H1 (cell line): ENCODE results near the gene MSH4. TPM values are rescaled to one million over a fixed set of nuclear protein-coding genes. Genes with fewer than 3 reads are reported as not detected.

Experiments used
- CTCF ChIA-PET: fragments of 300-600 bp; sonication (Branson Sonifier 250); formaldehyde crosslinking; loops from one replicate; lab custom pipeline; 2021; ENCODE audit not compliant: partially characterized antibody; lab: Charles Lee
- POLR2A ChIA-PET: fragments of 300-600 bp; sonication (Branson Sonifier 250); formaldehyde crosslinking; loops from one replicate; lab custom pipeline; 2021; ENCODE audit warnings: inconsistent platforms; ENCODE audit not compliant: partially characterized antibody; lab: Charles Lee
- DNase-seq, 2 experiments: peaks; one replicate each; pipeline versions ENCODE4 v3.0.0 to v3.0.0-alpha.2; 2010 to 2022; ENCODE audit warnings: low spot score in 2 of 2, low read depth in 1 of 2, mixed read lengths in 1 of 2
- FAIRE-seq: peaks from 2 replicates; lab custom pipeline; 2011; peaks lifted over from hg19 to GRCh38; lab: Jason Lieb, UNC
- H2AFZ ChIP-seq: 2 replicates; pipeline ENCODE4 v1.8.1; 2012; ENCODE audit warnings: low read length, inconsistent platforms
- H2AK5ac ChIP-seq: 2 replicates; pipeline ENCODE4 v1.6.1; 2013; ENCODE audit warnings: low read depth, low read length
- H2BK120ac ChIP-seq: replicated peaks from 2 replicates; pipeline ENCODE3; 2013; ENCODE audit warnings: low read depth, low read length, inconsistent platforms
- H2BK12ac ChIP-seq: 2 replicates; pipeline ENCODE4 v1.6.1; 2013; ENCODE audit warnings: low read depth, low read length
- H2BK15ac ChIP-seq: 2 replicates; pipeline ENCODE4 v1.6.1; 2013; ENCODE audit warnings: low read length
- H2BK20ac ChIP-seq: 2 replicates; pipeline ENCODE4 v1.6.1; 2013; ENCODE audit warnings: low read length
- H2BK5ac ChIP-seq: 2 replicates; pipeline ENCODE4 v1.6.1; 2013; ENCODE audit warnings: low read depth, low read length
- H3K14ac ChIP-seq: 2 replicates; pipeline ENCODE4 v1.6.1; 2013; ENCODE audit warnings: inconsistent platforms; ENCODE audit not compliant: insufficient read length
- H3K18ac ChIP-seq: 2 replicates; pipeline ENCODE4 v1.6.1; 2013; ENCODE audit warnings: low read length; ENCODE audit errors: extremely low read depth
- H3K23ac ChIP-seq: 2 replicates; pipeline ENCODE4 v1.6.1; 2013; ENCODE audit warnings: inconsistent platforms; ENCODE audit not compliant: insufficient read length
- H3K23me2 ChIP-seq: 2 replicates; pipeline ENCODE4 v1.6.1; 2013; ENCODE audit warnings: low read depth, low read length
- H3K27ac ChIP-seq: 2 replicates; pipeline ENCODE4 v1.6.1; 2011; ENCODE audit warnings: low read depth, low read length, inconsistent platforms
- H3K27me3 ChIP-seq, 4 experiments: replicated peaks in 1 of 4; 1 replicate in 1 of 4; 2 replicates in 3 of 4; pipeline versions ENCODE4 v1.6.1 to v1.8.1; 2011 to 2013; ENCODE audit warnings: low read length in 3 of 4, mild to moderate bottlenecking in 3 of 4, inconsistent platforms in 2 of 4, mixed read lengths in 2 of 4, moderate library complexity in 1 of 4; ENCODE audit not compliant: control insufficient read depth in 3 of 4, insufficient read depth in 3 of 4; ENCODE audit errors: extremely low read depth in 1 of 4
- H3K36me3 ChIP-seq, 4 experiments: 2 replicates each; pipeline versions ENCODE4 v1.6.1 to v1.8.1; 2011 to 2013; ENCODE audit warnings: mild to moderate bottlenecking in 4 of 4, low read length in 3 of 4, moderate library complexity in 2 of 4, control low read depth in 1 of 4, inconsistent platforms in 1 of 4; ENCODE audit not compliant: insufficient read depth in 4 of 4, control insufficient read depth in 2 of 4
- H3K4ac ChIP-seq: replicated peaks from 2 replicates; pipeline ENCODE3; 2013; ENCODE audit warnings: low read length, low read depth, mixed read lengths, inconsistent platforms; ENCODE audit not compliant: insufficient read length
- H3K4me1 ChIP-seq, 4 experiments: replicated peaks in 1 of 4; 1 replicate in 1 of 4; 2 replicates in 3 of 4; pipeline versions ENCODE4 v1.6.1 to v1.8.1; 2011 to 2013; ENCODE audit warnings: low read length in 3 of 4, inconsistent platforms in 2 of 4, mixed read lengths in 1 of 4; ENCODE audit not compliant: insufficient read depth in 4 of 4, control insufficient read depth in 3 of 4
- H3K4me2 ChIP-seq, 2 experiments: 2 replicates each; pipeline versions ENCODE4 v1.6.1 to v1.8.1; 2011 to 2013; ENCODE audit warnings: low read depth in 2 of 2, low read length in 2 of 2, control low read depth in 1 of 2, inconsistent platforms in 1 of 2, mild to moderate bottlenecking in 1 of 2; ENCODE audit not compliant: insufficient read depth in 1 of 2
- H3K4me3 ChIP-seq, 4 experiments: fragments of 200-600, 300-600 bp in 1 of 4; sonication (generic), shearing (Covaris generic), sonication (Bioruptor Twin) in 1 of 4; 2 replicates each; pipeline versions ENCODE4 v1.5.1 to v1.8.1; 2011 to 2016; ENCODE audit warnings: low read length in 4 of 4, low read depth in 3 of 4, control low read depth in 2 of 4, inconsistent platforms in 2 of 4, mild to moderate bottlenecking in 2 of 4, mixed read lengths in 1 of 4, moderate library complexity in 1 of 4; ENCODE audit not compliant: insufficient read depth in 2 of 4; ENCODE audit errors: extremely low read depth in 1 of 4
- H3K56ac ChIP-seq: replicated peaks from 2 replicates; pipeline ENCODE3; 2013; ENCODE audit warnings: low read depth, mild to moderate bottlenecking, mixed read lengths, low read length, inconsistent platforms; ENCODE audit not compliant: insufficient read length
- H3K79me1 ChIP-seq: 2 replicates; pipeline ENCODE4 v1.6.1; 2013; ENCODE audit warnings: low read depth, low read length, control low read depth
- H3K79me2 ChIP-seq, 2 experiments: 2 replicates each; pipeline versions ENCODE4 v1.6.1 to v1.8.1; 2012 to 2013; ENCODE audit warnings: low read length in 2 of 2, mild to moderate bottlenecking in 2 of 2, inconsistent platforms in 1 of 2; ENCODE audit not compliant: insufficient read depth in 2 of 2, control insufficient read depth in 1 of 2
- H3K9ac ChIP-seq, 4 experiments: replicated peaks in 1 of 4; 1 replicate in 1 of 4; 2 replicates in 3 of 4; pipeline versions ENCODE4 v1.6.1 to v1.8.1; 2011 to 2013; ENCODE audit warnings: low read depth in 3 of 4, low read length in 3 of 4, control low read depth in 2 of 4, mild to moderate bottlenecking in 2 of 4, moderate library complexity in 2 of 4, inconsistent platforms in 1 of 4; ENCODE audit errors: extremely low read depth in 1 of 4
- H3K9me3 ChIP-seq, 2 experiments: 2 replicates each; pipeline versions ENCODE4 v1.6.1 to v1.8.1; 2012 to 2013; ENCODE audit warnings: mild to moderate bottlenecking in 2 of 2, moderate library complexity in 2 of 2, control low read depth in 1 of 2, inconsistent platforms in 1 of 2, low read depth in 1 of 2, low read length in 1 of 2, mixed read lengths in 1 of 2; ENCODE audit not compliant: insufficient read depth in 2 of 2
- H4K20me1 ChIP-seq, 2 experiments: replicated peaks in 1 of 2; 2 replicates each; pipeline versions ENCODE3 to v1.8.1; 2011 to 2013; ENCODE audit warnings: inconsistent platforms in 2 of 2, low read length in 2 of 2, mild to moderate bottlenecking in 1 of 2; ENCODE audit not compliant: insufficient read depth in 2 of 2, control insufficient read depth in 1 of 2
- H4K5ac ChIP-seq: 2 replicates; pipeline ENCODE4 v1.6.1; 2013; ENCODE audit warnings: low read length, low read depth, mixed read lengths, inconsistent platforms; ENCODE audit not compliant: insufficient read length
- H4K8ac ChIP-seq: 2 replicates; pipeline ENCODE4 v1.8.0; 2013; ENCODE audit warnings: mild to moderate bottlenecking, moderate library complexity, low read length, inconsistent platforms; ENCODE audit not compliant: insufficient read depth; ENCODE audit errors: extremely low read depth
- H4K91ac ChIP-seq: replicated peaks from 2 replicates; pipeline ENCODE3; 2013; ENCODE audit warnings: low read length, mixed read lengths, inconsistent platforms; ENCODE audit not compliant: insufficient read length
- CBX8 ChIP-seq: fragments of 300-800, 300-1000 bp; sonication (generic); IDR thresholded peaks from 2 replicates; pipeline ENCODE4 v1.7.1; 2016; ENCODE audit warnings: low read depth, low read length, borderline replicate concordance
- POLR2A ChIP-seq, 2 experiments: IDR thresholded peaks; 1 replicate in 1 of 2; 2 replicates in 1 of 2; pipeline ENCODE4 v1.6.1; 2011; ENCODE audit warnings: low read depth in 2 of 2, low read length in 2 of 2, mild to moderate bottlenecking in 2 of 2; ENCODE audit errors: control extremely low read depth in 1 of 2
- POLR2AphosphoS5 ChIP-seq: IDR thresholded peaks from 2 replicates; pipeline ENCODE4 v1.6.1; 2011; ENCODE audit warnings: low read depth, low read length
- WGBS, 2 experiments: shearing (Covaris generic) in 1 of 2; methylation state at CpG; one replicate each; pipeline versions ENCODE4 v1.1.6 to v1.1.7; 2013 to 2015; ENCODE audit warnings: low lambda C conversion rate in 2 of 2, mixed read lengths in 2 of 2, inconsistent platforms in 1 of 2, low coverage in 1 of 2, missing lambda C conversion rate in 1 of 2; ENCODE audit not compliant: insufficient replicate concordance in 2 of 2, insufficient coverage in 1 of 2, insufficient read length in 1 of 2; ENCODE audit errors: extremely low coverage in 1 of 2, missing lambda C conversion rate in 1 of 2; 5-methylcytosine and 5-hydroxymethylcytosine counted together
- long read RNA-seq, 2 experiments: library from RNA in 1 of 2; library from capped mRNA in 1 of 2; stranded (forward); transcript quantifications; one replicate each; pipeline ENCODE4 v2.0.0, GENCODE V29; 2021; ENCODE audit warnings: inconsistent platforms in 1 of 2
- polyA minus RNA-seq, 3 experiments: library from RNA; depleted of rRNA, polyadenylated mRNA; stranded (reverse); fragments of >200 nt; gene quantifications; 1 replicate in 2 of 3; 2 replicates in 1 of 3; pipeline ENCODE4 v1.2.3, GENCODE V29; 2011
- polyA plus RNA-seq, 7 experiments: library from polyadenylated mRNA; depleted of rRNA in 3 of 7; stranded (reverse) in 5 of 7; unstranded in 2 of 7; fragments of >200 nt in 5 of 7; fragments of 200-250 nt in 2 of 7; gene quantifications; 1 replicate in 5 of 7; 2 replicates in 1 of 7; 4 replicates in 1 of 7; pipeline versions ENCODE4 v1.2.1 to v1.2.3, GENCODE V29; 2011 to 2013; ENCODE audit warnings: missing spikeins in 2 of 7, mixed read lengths in 2 of 7
- total RNA-seq: library from RNA; stranded (reverse); fragmentation: NEBNext Ultra II Directional; extraction: Animal tissue kit (Norgen Biotek cat#: 25700); gene quantifications from 2 replicates; pipeline ENCODE4 v1.2.1, GENCODE V29; 2021
- TF ChIP-seq, protein P1 (sequence below): IDR thresholded peaks from 2 replicates; pipeline ENCODE4 v1.6.1; 2012; ENCODE audit warnings: inconsistent platforms

MSH4 gene
- total RNA-seq = 0.22 and 0.25 TPM in 2 replicates
- polyA plus RNA-seq (2011; rRNA removed) = 0.02 and 0.03 TPM in 2 replicates
- polyA plus RNA-seq (2011; cell fraction: cytosol; rRNA removed) = not detected
- 0.23 TPM for polyA plus RNA-seq (2011; cell fraction: nucleus; rRNA removed)
- 0.08 TPM in 1 of 4 replicates, not detected in the others for polyA plus RNA-seq (2012, experiment 1 of 2)
- not detected for polyA plus RNA-seq (2012, experiment 2 of 2)
- 0.04 TPM for polyA plus RNA-seq (2013, experiment 1 of 2)
- polyA plus RNA-seq (2013, experiment 2 of 2) = 0.02 TPM
- 0.10 and 0.19 TPM in 2 replicates for polyA minus RNA-seq (2011; rRNA and poly(A)+ RNA removed)
- not detected for polyA minus RNA-seq (2011; cell fraction: cytosol; rRNA and poly(A)+ RNA removed)
- polyA minus RNA-seq (2011; cell fraction: nucleus; rRNA and poly(A)+ RNA removed) = 0.90 TPM
- long read RNA-seq, experiment 1 = 0 reads
- long read RNA-seq, experiment 2 = 0 reads

DNA sequence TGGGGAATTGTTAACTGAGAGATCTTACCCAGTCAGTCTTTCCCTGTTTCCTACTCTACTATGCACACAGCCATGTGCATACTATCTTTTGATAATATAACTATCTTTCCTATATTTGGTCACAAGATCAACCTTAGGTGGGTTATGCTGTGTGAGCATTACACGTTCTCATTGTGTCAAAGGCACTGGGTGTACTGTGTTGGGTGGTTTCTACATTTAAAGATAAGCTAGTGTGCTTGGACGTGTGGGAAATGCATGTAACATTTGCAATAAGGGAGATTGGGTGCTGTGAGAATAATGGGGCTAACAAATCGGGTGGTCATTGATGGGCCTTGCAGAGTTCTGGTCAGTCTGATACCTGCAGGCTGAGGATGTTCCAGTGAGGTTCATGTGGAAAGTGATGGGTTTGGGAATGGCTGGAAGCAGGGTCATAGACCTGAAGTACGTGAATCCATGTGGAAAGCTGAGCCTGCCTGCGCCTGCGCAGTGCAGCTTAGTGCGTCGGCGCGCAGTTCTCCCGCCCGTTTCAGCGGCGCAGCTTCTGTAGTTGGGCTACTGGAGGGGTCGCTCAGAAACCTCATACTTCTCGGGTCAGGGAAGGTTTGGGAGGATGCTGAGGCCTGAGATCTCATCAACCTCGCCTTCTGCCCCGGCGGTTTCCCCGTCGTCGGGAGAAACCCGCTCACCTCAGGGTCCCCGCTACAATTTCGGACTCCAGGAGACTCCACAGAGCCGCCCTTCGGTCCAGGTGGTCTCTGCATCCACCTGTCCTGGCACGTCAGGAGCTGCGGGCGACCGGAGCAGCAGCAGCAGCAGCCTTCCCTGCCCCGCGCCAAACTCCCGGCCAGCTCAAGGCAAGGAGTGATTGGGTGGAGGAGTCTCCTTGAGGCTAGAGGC lies at the start of gene MSH4:
Gene MSH4, plus strand, starts transcription at position 507 of the 897 bp plus-strand sequence. Its CDS starts 104 bp downstream, at position 611.
- CTCF ChIA-PET = no interaction called here
- H3K4ac ChIP-seq = no peak within 1 kb of the TSS
- H2BK15ac ChIP-seq = no peak within 1 kb of the TSS
- no peak within 1 kb of the TSS; a peak in 1 of 7 replicates for H3K9ac ChIP-seq
- H3K79me2 ChIP-seq = peaks cover 0 to 8% of the 10 kb centered on the region in 2 experiments; a peak in 1 of 4 replicates
- H2BK120ac ChIP-seq = no peak within 1 kb of the TSS
- H2BK5ac ChIP-seq = 0 out of 2 replicates have a peak within 1 kb of the TSS, but pooled peaks have one; percentile 13
- no peak within 1 kb of the TSS for H3K14ac ChIP-seq
- no peak within 1 kb of the TSS for H2BK20ac ChIP-seq
- DNase-seq (peak in 1 of 2 experiments; percentile 66), FAIRE-seq (no peak)
- peaks cover 8 to 10% of the 10 kb centered on the region in 2 experiments for H4K20me1 ChIP-seq
- POLR2A ChIA-PET = interaction anchor here (0.7 to 6.5 kb wide), 9 partner anchors 10 to 219 kb away, joined by 3 to 112 read pairs (median 4); partner anchors contain the start of gene RABGGTB
- H3K9me3 ChIP-seq = no peaks in the 10 kb centered on the region
- H3K27me3 ChIP-seq = no peaks in the 10 kb centered on the region
- no peak within 1 kb of the TSS for H4K91ac ChIP-seq
- H3K4me3 ChIP-seq = no peak within 1 kb of the TSS
- H3K23ac ChIP-seq = no peak within 1 kb of the TSS
- peak within 1 kb of the TSS; percentile 22; the same call in 1 of the 2 replicates for H4K8ac ChIP-seq
- H2BK12ac ChIP-seq = no peak within 1 kb of the TSS
- H3K23me2 ChIP-seq = no peaks in the 10 kb centered on the region
- H3K36me3 ChIP-seq = peaks cover 16 to 64% (median 39%) of the 10 kb centered on the region in 4 experiments
- WGBS, 2 experiments = 91% methylated on average over 30 of the region's 34 CpGs; no CpG with 5 or more reads in 1 of the 2 experiments
- no peak within 1 kb of the TSS for H3K56ac ChIP-seq
- no peaks in the 10 kb centered on the region; the same call in 1 of the 2 replicates for H3K79me1 ChIP-seq
- H3K4me1 ChIP-seq = no peaks in the 10 kb centered on the region
- no peak within 1 kb of the TSS for H3K18ac ChIP-seq
- no peak within 1 kb of the TSS for H3K27ac ChIP-seq
- TF ChIP-seq POLR2A (IDR thresholded peaks at IDR 0.05; ENCODE audit: control extremely low read depth in 1 of 2, low read depth in 2 of 2, low read length in 2 of 2) (peak; percentile 70 to 90), CBX8 (no peak), POLR2AphosphoS5 (peak; percentile 78; the same call in 1 of the 2 replicates)
- TF ChIP-seq, protein P1, sequence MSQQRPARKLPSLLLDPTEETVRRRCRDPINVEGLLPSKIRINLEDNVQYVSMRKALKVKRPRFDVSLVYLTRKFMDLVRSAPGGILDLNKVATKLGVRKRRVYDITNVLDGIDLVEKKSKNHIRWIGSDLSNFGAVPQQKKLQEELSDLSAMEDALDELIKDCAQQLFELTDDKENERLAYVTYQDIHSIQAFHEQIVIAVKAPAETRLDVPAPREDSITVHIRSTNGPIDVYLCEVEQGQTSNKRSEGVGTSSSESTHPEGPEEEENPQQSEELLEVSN = 0 out of 2 replicates have a peak, but pooled peaks have one; percentile 7
- H4K5ac ChIP-seq = no peak within 1 kb of the TSS
- H2AFZ ChIP-seq = no peak within 1 kb of the TSS
- no peak within 1 kb of the TSS for H2AK5ac ChIP-seq
- H3K4me2 ChIP-seq = no peak within 1 kb of the TSS
